OCI-LY1 (cell line): ENCODE data around the gene FOXP3.

Source experiments
- H2AFZ ChIP-seq: fragments of 200-600 bp; sonication (generic), shearing (Covaris generic); 2 replicates; pipeline ENCODE4 v1.6.0; 2014; ENCODE audit warnings: antibody characterized with exemption, mild to moderate bottlenecking, low read length
- H3F3A ChIP-seq: fragments of 200-600 bp; sonication (generic), shearing (Covaris generic); 2 replicates; pipeline ENCODE4 v1.6.0; 2014; ENCODE audit warnings: mild to moderate bottlenecking, antibody characterized with exemption, low read length, moderate library complexity; ENCODE audit not compliant: insufficient read depth
- H3K27ac ChIP-seq: fragments of 200-600 bp; sonication (generic); 2 replicates; pipeline ENCODE4 v1.5.1; 2014; ENCODE audit warnings: low read length, mixed run types, mild to moderate bottlenecking, low read depth; ENCODE audit not compliant: poor library complexity, severe bottlenecking
- H3K27me3 ChIP-seq: fragments of 200-600 bp; sonication (generic); 2 replicates; pipeline ENCODE4 v1.6.0; 2014; ENCODE audit warnings: antibody characterized with exemption, mild to moderate bottlenecking, low read length, moderate library complexity; ENCODE audit not compliant: insufficient read depth
- H3K36me3 ChIP-seq: fragments of 200-600 bp; sonication (generic); 2 replicates; pipeline ENCODE4 v1.6.1; 2014; ENCODE audit warnings: mild to moderate bottlenecking, antibody characterized with exemption, low read length, moderate library complexity, mixed read lengths; ENCODE audit not compliant: insufficient read depth
- H3K4me1 ChIP-seq: fragments of 200-600 bp; sonication (generic); 2 replicates; pipeline ENCODE4 v1.5.1; 2014; ENCODE audit warnings: mild to moderate bottlenecking, low read length, moderate library complexity; ENCODE audit not compliant: insufficient read depth, severe bottlenecking
- H3K4me2 ChIP-seq: fragments of 200-600 bp; sonication (generic), shearing (Covaris generic); 2 replicates; pipeline ENCODE4 v1.6.1; 2014; ENCODE audit warnings: low read length
- H3K4me3 ChIP-seq: fragments of 200-600 bp; sonication (generic); 2 replicates; pipeline ENCODE4 v1.5.1; 2014; ENCODE audit warnings: low read length, low read depth, mild to moderate bottlenecking, mixed read lengths; ENCODE audit not compliant: poor library complexity, severe bottlenecking
- H3K79me2 ChIP-seq: fragments of 200-600 bp; shearing (Covaris generic); 2 replicates; pipeline ENCODE4 v1.6.1; 2016; ENCODE audit warnings: mixed run types, low read length, mixed read lengths; ENCODE audit not compliant: insufficient read depth
- H3K9ac ChIP-seq: fragments of 200-600 bp; sonication (generic), shearing (Covaris generic); 2 replicates; pipeline ENCODE4 v1.6.1; 2014; ENCODE audit warnings: mild to moderate bottlenecking, low read length, mixed read lengths
- H3K9me2 ChIP-seq: fragments of 200-600 bp; sonication (generic), shearing (Covaris generic); 2 replicates; pipeline ENCODE4 v1.6.1; 2014; ENCODE audit warnings: low read depth, mild to moderate bottlenecking, low read length, mixed read lengths
- H3K9me3 ChIP-seq: fragments of 200-600 bp; shearing (Covaris generic); 2 replicates; pipeline ENCODE4 v1.6.1; 2014; ENCODE audit warnings: low read length, mixed read lengths
- H4K20me1 ChIP-seq: fragments of 200-600 bp; sonication (generic), shearing (Covaris generic); 2 replicates; pipeline ENCODE4 v1.6.0; 2016; ENCODE audit warnings: mild to moderate bottlenecking, low read length; ENCODE audit not compliant: insufficient read depth
- CTCF ChIP-seq: fragments of 200-600 bp; sonication (generic), shearing (Covaris generic); IDR thresholded peaks from 2 replicates; pipeline ENCODE4 v1.5.1; 2017; ENCODE audit warnings: mild to moderate bottlenecking, antibody characterized with exemption, low read length, moderate library complexity, mixed read lengths
- EZH2 ChIP-seq: fragments of 200-600 bp; sonication (generic), shearing (Covaris generic); IDR thresholded peaks from 2 replicates; pipeline ENCODE4 v1.8.0; 2017; ENCODE audit warnings: borderline replicate concordance, mixed run types, mild to moderate bottlenecking, antibody characterized with exemption, low read length, moderate library complexity, mixed read lengths

The FOXP3 gene

GRCh38 chrX:49205443-49205842, 59.1 kb downstream of the FOXP3 start:
- H3K9me3 ChIP-seq: no peaks in the 10 kb centered on the region
- no peak overlapping the region for H2AFZ ChIP-seq
- no peak overlapping the region for H3K4me3 ChIP-seq
- no peaks in the 10 kb centered on the region for H3K36me3 ChIP-seq
- no peaks in the 10 kb centered on the region for H3K27me3 ChIP-seq
- H3F3A ChIP-seq: no peaks in the 10 kb centered on the region
- no peak overlapping the region for H3K9ac ChIP-seq
- no peaks in the 10 kb centered on the region for H4K20me1 ChIP-seq
- no peak overlapping the region for H3K4me2 ChIP-seq
- no peak for TF ChIP-seq CTCF
- no peak for TF ChIP-seq EZH2
- no peak overlapping the region for H3K27ac ChIP-seq
- H3K4me1 ChIP-seq: peaks cover 3% of the 10 kb centered on the region
- no peaks in the 10 kb centered on the region for H3K9me2 ChIP-seq
- no peaks in the 10 kb centered on the region for H3K79me2 ChIP-seq

- Histone ChIP-seq H2AFZ (no peak overlapping the region), H4K20me1 (no peaks in the 10 kb centered on the region), H3K9ac (no peak overlapping the region), H3K9me2 (no peaks in the 10 kb centered on the region), H3K36me3 (no peaks in the 10 kb centered on the region), H3K79me2 (no peaks in the 10 kb centered on the region), H3F3A (no peaks in the 10 kb centered on the region), H3K4me3 (no peak overlapping the region), H3K9me3 (no peaks in the 10 kb centered on the region), H3K4me2 (no peak overlapping the region), H3K27ac (no peak overlapping the region), H3K27me3 (no peaks in the 10 kb centered on the region), H3K4me1 (peaks cover 8% of the 10 kb centered on the region)
- TF ChIP-seq CTCF (no peak), EZH2 (no peak)
These were observed 59.8 kb downstream of the FOXP3 start for GRCh38 chrX:49204709-49205108.

GRCh38 chrX:49204017-49204416, 60.5 kb downstream of the FOXP3 start:
- TF ChIP-seq CTCF (no peak), EZH2 (no peak)
- Histone ChIP-seq H4K20me1 (no peaks in the 10 kb centered on the region), H3K9me3 (no peaks in the 10 kb centered on the region)

More at GRCh38 chrX:49204017-49204416, 60.5 kb downstream of the FOXP3 start:
- no peaks in the 10 kb centered on the region for H3K27me3 ChIP-seq
- no peak overlapping the region for H3K9ac ChIP-seq
- H3K9me2 ChIP-seq: no peaks in the 10 kb centered on the region
- H3K27ac ChIP-seq: no peak overlapping the region
- H3K4me1 ChIP-seq: peaks cover 10% of the 10 kb centered on the region
- no peaks in the 10 kb centered on the region for H3K36me3 ChIP-seq
- no peaks in the 10 kb centered on the region for H3K79me2 ChIP-seq
- no peak overlapping the region for H2AFZ ChIP-seq
- no peak overlapping the region for H3K4me3 ChIP-seq
- H3F3A ChIP-seq: no peaks in the 10 kb centered on the region
- no peak overlapping the region for H3K4me2 ChIP-seq
